ENCODE results near the gene LCN10.
"Not testable (repeated sequence)": the region's sequence is repeated elsewhere in the genome, so short reads cannot be mapped to it uniquely, and the experiment has no call there.

LCN10 gene

GRCh38 chr9:136757328-136757727, 14.6 kb upstream of the LCN10 start:
- DNase-seq, result no peak
- Histone ChIP-seq H3K27ac (no peak overlapping the region), H3K36me3 (no peaks in the 10 kb centered on the region), H3K9me3 (ENCODE audit: severe bottlenecking) (peaks cover 5% of the 10 kb centered on the region), H3K27me3 (ENCODE audit: insufficient read depth, low read depth, severe bottlenecking) (no peaks in the 10 kb centered on the region), H3K4me3 (ENCODE audit: low read depth, low read length) (no peak overlapping the region)
- TF ChIP-seq CTCF (IDR thresholded peaks at IDR 0.05; ENCODE audit: low read depth, low read length), result no peak

- DNase-seq, result no peak
Observed at GRCh38 chr9:136756836-136757235, 14.1 kb upstream of the LCN10 start.

GRCh38 chr9:136756134-136756438, 13.3 kb upstream of the LCN10 start:
- no peak for DNase-seq
- Histone ChIP-seq H3K27me3 (ENCODE audit: insufficient read depth, low read depth, severe bottlenecking) (no peaks in the 10 kb centered on the region), H3K9me3 (ENCODE audit: severe bottlenecking) (peaks cover 5% of the 10 kb centered on the region), H3K36me3 (no peaks in the 10 kb centered on the region), H3K4me3 (ENCODE audit: low read depth, low read length) (no peak overlapping the region), H3K27ac (no peak overlapping the region)
- no peak for TF ChIP-seq CTCF (IDR thresholded peaks at IDR 0.05; ENCODE audit: low read depth, low read length)

More at GRCh38 chr9:136756836-136757235, 14.1 kb upstream of the LCN10 start:
- H3K36me3 ChIP-seq, result no peaks in the 10 kb centered on the region
- H3K27ac ChIP-seq, result no peak overlapping the region
- no peak for TF ChIP-seq CTCF (IDR thresholded peaks at IDR 0.05; ENCODE audit: low read depth, low read length)
- peaks cover 5% of the 10 kb centered on the region for H3K9me3 ChIP-seq (ENCODE audit: severe bottlenecking)
- H3K27me3 ChIP-seq (ENCODE audit: insufficient read depth, low read depth, severe bottlenecking), result no peaks in the 10 kb centered on the region
- no peak overlapping the region for H3K4me3 ChIP-seq (ENCODE audit: low read depth, low read length)

GRCh38 chr9:136755302-136756133, 12.8 kb upstream of the LCN10 start:
- H3K9me3 ChIP-seq (ENCODE audit: severe bottlenecking); H3K27ac ChIP-seq; DNase-seq; H3K36me3 ChIP-seq; H3K4me3 ChIP-seq (ENCODE audit: low read depth, low read length); H3K27me3 ChIP-seq (ENCODE audit: insufficient read depth, low read depth, severe bottlenecking): not testable (repeated sequence)

- H3K4me3 ChIP-seq (ENCODE audit: low read depth, low read length), result no peak overlapping the region
- no peak for TF ChIP-seq CTCF (IDR thresholded peaks at IDR 0.05; ENCODE audit: low read depth, low read length)
- H3K27ac ChIP-seq, result no peak overlapping the region
- peaks cover 5% of the 10 kb centered on the region for H3K9me3 ChIP-seq (ENCODE audit: severe bottlenecking)
- no peaks in the 10 kb centered on the region for H3K27me3 ChIP-seq (ENCODE audit: insufficient read depth, low read depth, severe bottlenecking)
- no peaks in the 10 kb centered on the region for H3K36me3 ChIP-seq
- DNase-seq, result no peak
Observed at GRCh38 chr9:136754626-136755301, 12.0 kb upstream of the LCN10 start.

- Histone ChIP-seq H3K27ac (no peak overlapping the region), H3K4me3 (ENCODE audit: low read depth, low read length) (no peak overlapping the region), H3K9me3 (ENCODE audit: severe bottlenecking) (peaks cover 5% of the 10 kb centered on the region), H3K27me3 (ENCODE audit: insufficient read depth, low read depth, severe bottlenecking) (no peaks in the 10 kb centered on the region), H3K36me3 (no peaks in the 10 kb centered on the region)
- TF ChIP-seq CTCF (IDR thresholded peaks at IDR 0.05; ENCODE audit: low read depth, low read length), result no peak
- no peak for DNase-seq
Observed at GRCh38 chr9:136754059-136754572, 11.4 kb upstream of the LCN10 start.
